ENCODE results near the gene JMJD8.

Gene JMJD8

DNA sequence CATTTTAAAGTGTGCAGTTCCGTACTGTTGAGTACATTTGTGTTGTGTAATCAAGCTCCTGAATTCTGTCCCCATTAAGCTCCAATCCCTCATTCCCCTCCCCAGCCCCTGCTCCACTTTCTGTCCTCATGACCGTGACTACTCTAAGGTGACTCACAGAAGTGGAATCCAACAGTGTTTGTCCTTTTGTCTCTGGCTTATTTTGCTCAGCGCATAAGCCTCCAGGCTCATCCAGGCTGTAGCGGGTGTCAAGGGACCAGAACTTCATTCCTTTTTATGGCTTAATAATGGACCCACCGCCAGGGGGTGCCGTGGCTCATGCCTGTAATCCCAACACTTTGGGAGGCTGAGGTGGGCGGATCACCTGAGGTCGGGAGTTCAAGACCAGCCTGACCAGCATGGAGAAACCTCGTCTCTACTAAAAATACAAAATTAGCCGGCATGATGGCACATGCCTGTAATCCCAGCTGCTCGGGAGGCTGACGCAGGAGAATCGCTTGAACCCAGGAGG lies 28.7 kb upstream of the JMJD8 start (continued):
- TF ChIP-seq KLF8 (tag by site-specific recombination; IDR thresholded peaks at IDR 0.05) (peak; percentile 81), ZFP69B (tag by site-specific recombination; IDR thresholded peaks at IDR 0.05) (peak; percentile 71), ZBTB21 (tag by site-specific recombination; IDR thresholded peaks at IDR 0.05) (0 out of 2 replicates have a peak, but pooled peaks have one; percentile 19), ZNF501 (tag by site-specific recombination; IDR thresholded peaks at IDR 0.05) (peak; percentile 47; the same call in 1 of the 2 replicates), KLF16 (tag by site-specific recombination; IDR thresholded peaks at IDR 0.05) (peak; percentile 65; the same call in 1 of the 2 replicates), ZNF394 (tag by site-specific recombination; IDR thresholded peaks at IDR 0.05; ENCODE audit: borderline replicate concordance) (peak; percentile 78; the same call in 1 of the 2 replicates), KLF9 (tag by site-specific recombination; IDR thresholded peaks at IDR 0.05; ENCODE audit: low read depth) (peak; percentile 86), ZEB2 (tag by site-specific recombination; IDR thresholded peaks at IDR 0.05) (peak; percentile 73; the same call in 1 of the 2 replicates), ZNF2 (tag by site-specific recombination; IDR thresholded peaks at IDR 0.05) (peak; percentile 97), IKZF3 (tag by site-specific recombination; IDR thresholded peaks at IDR 0.05) (peak; percentile 70), ZNF391 (tag by site-specific recombination; IDR thresholded peaks at IDR 0.05; ENCODE audit: borderline replicate concordance, low read depth) (0 out of 2 replicates have a peak, but pooled peaks have one; percentile 57), EGR2 (tag by site-specific recombination; IDR thresholded peaks at IDR 0.05; ENCODE audit: low read depth) (peak; percentile 86), OSR2 (tag by site-specific recombination; IDR thresholded peaks at IDR 0.05) (peak; percentile 29; the same call in 1 of the 2 replicates), BCL11B (tag by site-specific recombination; IDR thresholded peaks at IDR 0.05; ENCODE audit: low read depth) (0 out of 2 replicates have a peak, but pooled peaks have one; percentile 78), ZBTB8A (tag by site-specific recombination; IDR thresholded peaks at IDR 0.05) (peak; percentile 87), ZNF629 (tag by site-specific recombination; IDR thresholded peaks at IDR 0.05) (peak; percentile 80), ZNF76 (tag by site-specific recombination; IDR thresholded peaks at IDR 0.05; ENCODE audit: borderline replicate concordance, low read depth) (0 out of 2 replicates have a peak, but pooled peaks have one; percentile 35), ZNF146 (tag by site-specific recombination; IDR thresholded peaks at IDR 0.05) (peak; percentile 49; the same call in 1 of the 2 replicates), ZNF324 (tag by site-specific recombination; IDR thresholded peaks at IDR 0.05) (peak; percentile 83)
- TF ChIP-seq, protein P1, sequence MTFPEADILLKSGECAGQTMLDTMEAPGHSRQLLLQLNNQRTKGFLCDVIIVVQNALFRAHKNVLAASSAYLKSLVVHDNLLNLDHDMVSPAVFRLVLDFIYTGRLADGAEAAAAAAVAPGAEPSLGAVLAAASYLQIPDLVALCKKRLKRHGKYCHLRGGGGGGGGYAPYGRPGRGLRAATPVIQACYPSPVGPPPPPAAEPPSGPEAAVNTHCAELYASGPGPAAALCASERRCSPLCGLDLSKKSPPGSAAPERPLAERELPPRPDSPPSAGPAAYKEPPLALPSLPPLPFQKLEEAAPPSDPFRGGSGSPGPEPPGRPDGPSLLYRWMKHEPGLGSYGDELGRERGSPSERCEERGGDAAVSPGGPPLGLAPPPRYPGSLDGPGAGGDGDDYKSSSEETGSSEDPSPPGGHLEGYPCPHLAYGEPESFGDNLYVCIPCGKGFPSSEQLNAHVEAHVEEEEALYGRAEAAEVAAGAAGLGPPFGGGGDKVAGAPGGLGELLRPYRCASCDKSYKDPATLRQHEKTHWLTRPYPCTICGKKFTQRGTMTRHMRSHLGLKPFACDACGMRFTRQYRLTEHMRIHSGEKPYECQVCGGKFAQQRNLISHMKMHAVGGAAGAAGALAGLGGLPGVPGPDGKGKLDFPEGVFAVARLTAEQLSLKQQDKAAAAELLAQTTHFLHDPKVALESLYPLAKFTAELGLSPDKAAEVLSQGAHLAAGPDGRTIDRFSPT (tag by site-specific recombination; IDR thresholded peaks at IDR 0.05), result peak; percentile 74; the same call in 1 of the 2 replicates
- TF ChIP-seq, protein P2, sequence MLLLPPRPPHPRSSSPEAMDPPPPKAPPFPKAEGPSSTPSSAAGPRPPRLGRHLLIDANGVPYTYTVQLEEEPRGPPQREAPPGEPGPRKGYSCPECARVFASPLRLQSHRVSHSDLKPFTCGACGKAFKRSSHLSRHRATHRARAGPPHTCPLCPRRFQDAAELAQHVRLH (tag by site-specific recombination; IDR thresholded peaks at IDR 0.05), result peak; percentile 90
- TF ChIP-seq, protein P3, sequence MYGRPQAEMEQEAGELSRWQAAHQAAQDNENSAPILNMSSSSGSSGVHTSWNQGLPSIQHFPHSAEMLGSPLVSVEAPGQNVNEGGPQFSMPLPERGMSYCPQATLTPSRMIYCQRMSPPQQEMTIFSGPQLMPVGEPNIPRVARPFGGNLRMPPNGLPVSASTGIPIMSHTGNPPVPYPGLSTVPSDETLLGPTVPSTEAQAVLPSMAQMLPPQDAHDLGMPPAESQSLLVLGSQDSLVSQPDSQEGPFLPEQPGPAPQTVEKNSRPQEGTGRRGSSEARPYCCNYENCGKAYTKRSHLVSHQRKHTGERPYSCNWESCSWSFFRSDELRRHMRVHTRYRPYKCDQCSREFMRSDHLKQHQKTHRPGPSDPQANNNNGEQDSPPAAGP (tag by site-specific recombination; IDR thresholded peaks at IDR 0.05), result peak; percentile 78; the same call in 1 of the 2 replicates
- TF ChIP-seq, protein P4, sequence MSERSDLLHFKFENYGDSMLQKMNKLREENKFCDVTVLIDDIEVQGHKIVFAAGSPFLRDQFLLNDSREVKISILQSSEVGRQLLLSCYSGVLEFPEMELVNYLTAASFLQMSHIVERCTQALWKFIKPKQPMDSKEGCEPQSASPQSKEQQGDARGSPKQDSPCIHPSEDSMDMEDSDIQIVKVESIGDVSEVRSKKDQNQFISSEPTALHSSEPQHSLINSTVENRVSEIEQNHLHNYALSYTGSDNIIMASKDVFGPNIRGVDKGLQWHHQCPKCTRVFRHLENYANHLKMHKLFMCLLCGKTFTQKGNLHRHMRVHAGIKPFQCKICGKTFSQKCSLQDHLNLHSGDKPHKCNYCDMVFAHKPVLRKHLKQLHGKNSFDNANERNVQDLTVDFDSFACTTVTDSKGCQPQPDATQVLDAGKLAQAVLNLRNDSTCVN (tag by site-specific recombination; optimal IDR thresholded peaks at IDR 0.05), result peak; percentile 28
- TF ChIP-seq, protein P5, sequence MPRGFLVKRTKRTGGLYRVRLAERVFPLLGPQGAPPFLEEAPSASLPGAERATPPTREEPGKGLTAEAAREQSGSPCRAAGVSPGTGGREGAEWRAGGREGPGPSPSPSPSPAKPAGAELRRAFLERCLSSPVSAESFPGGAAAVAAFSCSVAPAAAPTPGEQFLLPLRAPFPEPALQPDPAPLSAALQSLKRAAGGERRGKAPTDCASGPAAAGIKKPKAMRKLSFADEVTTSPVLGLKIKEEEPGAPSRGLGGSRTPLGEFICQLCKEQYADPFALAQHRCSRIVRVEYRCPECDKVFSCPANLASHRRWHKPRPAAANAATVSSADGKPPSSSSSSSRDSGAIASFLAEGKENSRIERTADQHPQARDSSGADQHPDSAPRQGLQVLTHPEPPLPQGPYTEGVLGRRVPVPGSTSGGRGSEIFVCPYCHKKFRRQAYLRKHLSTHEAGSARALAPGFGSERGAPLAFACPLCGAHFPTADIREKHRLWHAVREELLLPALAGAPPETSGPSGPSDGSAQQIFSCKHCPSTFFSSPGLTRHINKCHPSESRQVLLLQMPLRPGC (tag by site-specific recombination; IDR thresholded peaks at IDR 0.05), result peak; percentile 50; the same call in 1 of the 2 replicates
- TF ChIP-seq, protein P6, sequence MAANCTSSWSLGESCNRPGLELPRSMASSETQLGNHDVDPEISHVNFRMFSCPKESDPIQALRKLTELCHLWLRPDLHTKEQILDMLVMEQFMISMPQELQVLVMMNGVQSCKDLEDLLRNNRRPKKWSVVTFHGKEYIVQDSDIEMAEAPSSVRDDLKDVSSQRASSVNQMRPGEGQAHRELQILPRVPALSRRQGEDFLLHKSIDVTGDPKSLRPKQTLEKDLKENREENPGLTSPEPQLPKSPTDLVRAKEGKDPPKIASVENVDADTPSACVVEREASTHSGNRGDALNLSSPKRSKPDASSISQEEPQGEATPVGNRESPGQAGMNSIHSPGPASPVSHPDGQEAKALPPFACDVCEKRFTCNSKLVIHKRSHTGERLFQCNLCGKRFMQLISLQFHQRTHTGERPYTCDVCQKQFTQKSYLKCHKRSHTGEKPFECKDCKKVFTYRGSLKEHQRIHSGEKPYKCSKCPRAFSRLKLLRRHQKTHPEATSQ (tag by site-specific recombination; IDR thresholded peaks at IDR 0.05), result peak; percentile 55; the same call in 1 of the 2 replicates
- TF ChIP-seq, protein P7, sequence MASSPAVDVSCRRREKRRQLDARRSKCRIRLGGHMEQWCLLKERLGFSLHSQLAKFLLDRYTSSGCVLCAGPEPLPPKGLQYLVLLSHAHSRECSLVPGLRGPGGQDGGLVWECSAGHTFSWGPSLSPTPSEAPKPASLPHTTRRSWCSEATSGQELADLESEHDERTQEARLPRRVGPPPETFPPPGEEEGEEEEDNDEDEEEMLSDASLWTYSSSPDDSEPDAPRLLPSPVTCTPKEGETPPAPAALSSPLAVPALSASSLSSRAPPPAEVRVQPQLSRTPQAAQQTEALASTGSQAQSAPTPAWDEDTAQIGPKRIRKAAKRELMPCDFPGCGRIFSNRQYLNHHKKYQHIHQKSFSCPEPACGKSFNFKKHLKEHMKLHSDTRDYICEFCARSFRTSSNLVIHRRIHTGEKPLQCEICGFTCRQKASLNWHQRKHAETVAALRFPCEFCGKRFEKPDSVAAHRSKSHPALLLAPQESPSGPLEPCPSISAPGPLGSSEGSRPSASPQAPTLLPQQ (tag by site-specific recombination; IDR thresholded peaks at IDR 0.05), result 0 out of 2 replicates have a peak, but pooled peaks have one; percentile 5
- TF ChIP-seq, protein P8, sequence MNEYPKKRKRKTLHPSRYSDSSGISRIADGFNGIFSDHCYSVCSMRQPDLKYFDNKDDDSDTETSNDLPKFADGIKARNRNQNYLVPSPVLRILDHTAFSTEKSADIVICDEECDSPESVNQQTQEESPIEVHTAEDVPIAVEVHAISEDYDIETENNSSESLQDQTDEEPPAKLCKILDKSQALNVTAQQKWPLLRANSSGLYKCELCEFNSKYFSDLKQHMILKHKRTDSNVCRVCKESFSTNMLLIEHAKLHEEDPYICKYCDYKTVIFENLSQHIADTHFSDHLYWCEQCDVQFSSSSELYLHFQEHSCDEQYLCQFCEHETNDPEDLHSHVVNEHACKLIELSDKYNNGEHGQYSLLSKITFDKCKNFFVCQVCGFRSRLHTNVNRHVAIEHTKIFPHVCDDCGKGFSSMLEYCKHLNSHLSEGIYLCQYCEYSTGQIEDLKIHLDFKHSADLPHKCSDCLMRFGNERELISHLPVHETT (tag by site-specific recombination; IDR thresholded peaks at IDR 0.05), result peak; percentile 74; the same call in 1 of the 2 replicates

Data from HEK293 (cell line).